Aorta (tissue), 5 donors: ENCODE data around the gene ZMYND11. TPM values are rescaled to one million over a fixed set of nuclear protein-coding genes. Genes with fewer than 3 reads are reported as not detected.
"Not testable (repeated sequence)": the region's sequence is repeated elsewhere in the genome, so short reads cannot be mapped to it uniquely, and the experiment has no call there.

ENCODE experiments used
- ATAC-seq: fragments of 200-7000 bp; cut with Tn5 transposase; one replicate; pipeline ENCODE4 v1.9.1; 2022; ENCODE audit warnings: moderate library complexity; ENCODE audit not compliant: low FRiP score
- DNase-seq, 2 donors: peaks; one replicate each; pipeline ENCODE4 v3.0.0-alpha.2; 2020
- H3K27ac ChIP-seq, 2 donors: one replicate each; pipeline ENCODE4 v1.5.1; 2013; ENCODE audit warnings: low read length in 2 of 2, mild to moderate bottlenecking in 2 of 2, moderate library complexity in 2 of 2, control low read depth in 1 of 2, inconsistent platforms in 1 of 2, low read depth in 1 of 2
- H3K27me3 ChIP-seq, 2 donors: one replicate each; pipeline ENCODE4 v1.6.1; 2013; ENCODE audit warnings: control low read depth in 1 of 2, low read length in 1 of 2, mild to moderate bottlenecking in 1 of 2, moderate library complexity in 1 of 2; ENCODE audit not compliant: insufficient read depth in 2 of 2, control insufficient read depth in 1 of 2
- H3K36me3 ChIP-seq, 2 donors: one replicate each; pipeline ENCODE4 v1.6.1; 2013; ENCODE audit warnings: control low read depth in 1 of 2, low read length in 1 of 2, mild to moderate bottlenecking in 1 of 2; ENCODE audit not compliant: insufficient read depth in 2 of 2, control insufficient read depth in 1 of 2
- H3K4me1 ChIP-seq, 2 donors: one replicate each; pipeline ENCODE4 v1.6.1; 2013; ENCODE audit warnings: low read length in 2 of 2, control low read depth in 1 of 2, mild to moderate bottlenecking in 1 of 2, moderate library complexity in 1 of 2; ENCODE audit not compliant: insufficient read depth in 2 of 2, control insufficient read depth in 1 of 2
- H3K4me3 ChIP-seq, 2 donors: one replicate each; pipeline ENCODE4 v1.5.1; 2013; ENCODE audit warnings: low read length in 2 of 2, control low read depth in 1 of 2, mild to moderate bottlenecking in 1 of 2
- H3K9me3 ChIP-seq: one replicate; pipeline ENCODE4 v1.6.1; 2013; ENCODE audit warnings: mild to moderate bottlenecking, low read length; ENCODE audit not compliant: control insufficient read depth
- WGBS, 2 donors: extraction: QIAGEN DNeasy Blood & Tissue Kit; methylation state at CpG; one replicate each; pipeline ENCODE4 v1.1.7; 2013; 5-methylcytosine and 5-hydroxymethylcytosine counted together
- intact Hi-C, 2 donors: fragments of 100-400 bp; cut with DNase I; formaldehyde crosslinking; loops; one replicate each; pipeline versions ENCODE4 v1.14.2 to v1.15.0; 2022
- polyA plus RNA-seq, 2 donors: library from polyadenylated mRNA; stranded (reverse); fragments of 200-250 nt; gene quantifications; one replicate each; pipeline ENCODE4 v1.2.3, GENCODE V29; 2013
- total RNA-seq, 2 donors: library from RNA; stranded (reverse); fragmentation: NEBNext Ultra II Directional; extraction: Animal tissue kit (Norgen Biotek cat#: 25700); gene quantifications; one replicate each; pipeline ENCODE4 v1.2.1, GENCODE V29; 2021
- donor health status: healthy with polysubstance abuse.
- donor health status: Bipolar disorder and iron deficiency.
- donor health status: DM: no; HTN: no; CAD: no.
- donor health status: DM: no; HTN: no; CAD: no.
- donor health status: DM: yes; HTN: yes; CAD: no.

Gene ZMYND11
- total and polyA plus RNA-seq, 4 donors: 54.7 to 79.7 (median 70.5) TPM

DNA sequence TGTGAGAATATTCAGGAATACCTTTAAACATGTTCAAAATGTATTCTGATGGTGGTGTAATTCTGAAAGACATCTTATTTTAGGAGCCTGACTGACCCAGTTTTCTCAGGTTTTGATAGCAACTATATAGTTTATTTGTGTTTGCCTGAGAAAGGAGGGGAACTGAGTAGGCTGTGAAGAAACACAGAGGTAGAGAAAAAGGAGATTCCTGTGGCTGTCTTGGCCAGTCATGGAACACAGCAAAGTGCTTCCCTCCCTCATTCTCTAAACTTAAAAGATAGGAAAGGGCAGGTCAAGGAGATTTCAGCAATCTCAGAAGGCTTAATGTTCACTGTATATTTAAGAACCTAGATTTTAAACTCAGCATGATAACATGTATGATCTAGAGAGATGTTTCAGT is 43.5 kb downstream of the ZMYND11 start:
- DNase-seq: no peak
- Histone ChIP-seq H3K36me3 (no peaks in the 10 kb centered on the region), H3K27ac (no peak overlapping the region), H3K4me1 (no peaks in the 10 kb centered on the region), H3K27me3 (no peaks in the 10 kb centered on the region), H3K4me3 (no peak overlapping the region), H3K9me3 (no peaks in the 10 kb centered on the region)
- ATAC-seq: no peak
- intact Hi-C loops: no loop called here

DNA sequence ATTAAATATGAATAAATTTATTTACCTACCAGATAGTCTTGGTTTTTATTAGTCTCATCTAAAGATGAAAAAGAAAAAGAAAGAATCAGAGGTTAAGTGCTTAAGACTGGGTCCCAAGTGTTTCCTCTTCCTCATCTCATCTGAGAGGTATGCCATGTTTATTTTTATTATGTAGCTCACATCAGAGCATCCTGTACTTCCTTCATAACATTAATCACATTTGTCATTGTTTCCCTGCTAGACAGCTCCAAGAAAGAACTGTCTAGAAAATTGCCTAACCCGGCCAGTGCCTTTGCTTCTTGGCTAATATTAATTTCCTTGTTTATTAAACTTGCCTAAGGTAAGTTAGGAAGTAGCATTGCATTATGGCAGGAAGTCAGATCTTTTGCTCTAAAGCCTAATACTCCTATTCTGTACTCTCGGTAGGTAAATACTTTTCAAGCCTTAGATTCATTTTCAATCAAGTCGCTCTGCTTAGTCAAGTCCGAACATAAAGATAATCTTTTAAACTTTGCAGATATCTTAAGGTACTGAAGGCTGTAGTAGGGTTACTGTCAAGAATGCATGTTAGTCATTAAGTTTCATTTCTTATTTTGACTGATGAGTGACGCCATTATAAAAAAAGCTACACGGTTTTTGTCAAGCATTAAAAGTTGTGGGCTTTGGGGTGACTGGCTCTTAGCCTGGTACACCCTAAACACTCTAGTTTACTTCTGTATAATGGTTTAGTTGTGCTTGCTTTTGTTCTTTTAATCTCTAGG is 47.4 kb downstream of the ZMYND11 start:
- Histone ChIP-seq H3K4me3 (no peak overlapping the region), H3K27me3 (no peaks in the 10 kb centered on the region), H3K9me3 (no peaks in the 10 kb centered on the region), H3K27ac (no peak overlapping the region), H3K4me1 (no peaks in the 10 kb centered on the region), H3K36me3 (no peaks in the 10 kb centered on the region)
- ATAC-seq (no peak), DNase-seq (no peak)
- intact Hi-C loops: no loop called here
- 69% methylated on average over 6 of the region's 6 CpGs for WGBS, 2 donors

DNA sequence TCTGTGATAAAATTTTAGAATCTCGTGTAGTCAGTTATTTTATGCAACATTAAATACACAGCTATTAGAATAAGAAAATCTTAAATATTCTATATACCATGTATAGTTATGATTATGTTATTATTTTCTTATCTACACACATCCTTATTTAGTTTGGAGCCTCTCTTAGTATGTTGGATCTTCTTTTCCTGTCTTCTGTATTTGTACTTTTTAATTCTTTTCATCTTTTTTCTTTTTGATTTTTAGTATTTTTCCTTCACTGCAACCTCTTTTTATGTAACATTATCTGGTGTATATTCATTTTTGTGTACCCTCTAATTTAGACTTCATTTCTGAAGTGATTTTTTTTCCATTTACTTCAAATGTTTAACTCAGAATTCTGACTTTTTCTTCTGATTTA is 48.9 kb downstream of the ZMYND11 start:
- ATAC-seq: no peak
- H3K9me3 ChIP-seq: no peaks in the 10 kb centered on the region
- intact Hi-C loops: no loop called here
- 94 to 95% methylated on average over 1 of the region's 1 CpG for WGBS, 2 donors
- no peak overlapping the region for H3K27ac ChIP-seq
- H3K4me1 ChIP-seq: peaks cover 0 to 4% of the 10 kb centered on the region in 2 donors
- H3K36me3 ChIP-seq: no peaks in the 10 kb centered on the region
- no peaks in the 10 kb centered on the region for H3K27me3 ChIP-seq
- no peak for DNase-seq
- no peak overlapping the region for H3K4me3 ChIP-seq

DNA sequence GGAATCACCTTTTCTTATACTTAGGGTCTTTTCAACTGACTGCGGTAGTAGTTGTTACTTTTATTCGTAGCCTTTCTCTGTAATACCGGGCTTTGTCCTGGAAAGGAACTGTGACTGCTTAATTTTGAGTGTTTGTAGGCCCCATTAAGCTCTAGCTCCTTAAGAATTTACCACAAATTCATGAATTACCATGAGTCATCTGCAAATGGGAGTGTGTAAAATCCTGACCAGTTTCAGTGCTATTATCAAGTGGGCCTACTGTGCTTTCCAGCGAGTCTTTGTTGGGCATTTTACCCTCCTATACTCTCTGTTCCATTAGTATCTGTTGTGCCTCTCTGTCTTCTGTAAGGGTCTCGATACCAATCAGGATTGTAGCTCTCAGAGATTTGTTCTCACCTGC is 49.7 kb downstream of the ZMYND11 start:
- ATAC-seq: no peak
- WGBS, 2 donors: 97 to 98% methylated on average over 5 of the region's 5 CpGs
- no peak overlapping the region for H3K27ac ChIP-seq
- intact Hi-C loops: no loop called here
- no peak overlapping the region for H3K4me3 ChIP-seq
- no peaks in the 10 kb centered on the region for H3K9me3 ChIP-seq
- no peaks in the 10 kb centered on the region for H3K36me3 ChIP-seq
- H3K4me1 ChIP-seq: peaks cover 0 to 4% of the 10 kb centered on the region in 2 donors
- no peaks in the 10 kb centered on the region for H3K27me3 ChIP-seq
- DNase-seq: no peak

DNA sequence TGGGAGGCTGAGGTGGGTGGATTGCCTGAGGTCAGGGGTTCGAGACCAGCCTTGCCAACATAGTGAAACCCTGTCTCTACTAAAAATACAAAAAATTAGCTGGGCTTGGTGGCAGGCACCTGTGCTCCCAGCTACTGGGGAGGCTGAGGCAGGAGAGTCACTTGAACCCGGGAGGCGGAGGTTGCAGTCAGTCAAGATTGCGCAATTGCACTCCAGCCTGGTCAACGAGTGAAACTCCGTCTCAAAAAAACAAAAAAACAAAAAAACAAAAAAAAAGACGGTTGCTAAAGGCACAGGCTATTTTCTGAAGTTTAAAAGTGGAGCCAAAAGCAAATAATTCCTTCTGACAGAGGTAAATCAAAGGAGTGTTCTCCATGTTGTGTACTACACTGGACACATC is 50.3 kb downstream of the ZMYND11 start:
- H3K4me3 ChIP-seq, H3K9me3 ChIP-seq, H3K4me1 ChIP-seq, H3K27ac ChIP-seq, DNase-seq, H3K27me3 ChIP-seq, ATAC-seq, intact Hi-C loops, H3K36me3 ChIP-seq: not testable (repeated sequence)
- 73 to 77% methylated on average over 7 of the region's 7 CpGs for WGBS, 2 donors

DNA sequence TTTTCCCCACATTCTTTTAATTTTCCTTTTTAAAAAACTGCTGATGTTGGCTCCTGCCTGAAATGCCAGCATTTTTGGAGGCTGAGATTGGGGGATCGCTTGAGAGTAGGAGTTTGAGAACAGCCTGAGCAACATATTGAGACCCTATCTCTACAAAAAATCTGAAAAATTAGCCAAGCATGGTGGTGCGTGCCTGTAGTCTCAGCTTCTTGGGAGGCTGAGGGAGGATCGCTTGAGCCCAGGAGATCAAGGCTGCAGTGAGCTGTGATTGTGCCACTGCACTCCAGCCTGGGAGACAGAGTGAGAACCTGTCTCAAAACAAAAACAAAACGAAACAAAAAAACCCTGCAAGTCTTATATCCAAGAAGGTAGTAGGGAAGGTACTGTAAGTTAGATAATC is 51.7 kb downstream of the ZMYND11 start:
- DNase-seq (no peak), ATAC-seq (no peak)
- 55 to 63% methylated on average over 4 of the region's 4 CpGs for WGBS, 2 donors
- Histone ChIP-seq H3K4me3 (no peak overlapping the region), H3K9me3 (no peaks in the 10 kb centered on the region), H3K36me3 (no peaks in the 10 kb centered on the region), H3K27me3 (no peaks in the 10 kb centered on the region), H3K27ac (no peak overlapping the region), H3K4me1 (peaks cover 0 to 7% of the 10 kb centered on the region in 2 donors)
- intact Hi-C loops: no loop called here

DNA sequence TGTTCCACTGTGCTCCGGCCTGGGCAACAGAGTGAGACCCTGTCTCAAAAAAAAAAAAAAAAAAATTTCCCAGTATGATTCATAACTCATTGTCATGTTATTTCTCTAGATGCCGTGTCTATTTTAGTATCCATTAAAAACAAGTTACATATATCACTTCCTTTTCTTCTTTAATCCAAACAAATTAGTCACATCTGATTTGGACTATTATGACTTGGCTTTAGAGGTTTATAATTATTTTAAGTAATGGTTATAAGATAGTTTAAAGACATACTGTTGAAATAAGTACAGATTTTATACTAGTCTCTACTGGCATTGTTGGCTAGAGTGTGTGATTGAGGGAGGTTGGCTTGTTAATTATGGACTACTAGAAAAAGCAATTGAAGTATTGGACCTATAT is 53.3 kb downstream of the ZMYND11 start:
- Histone ChIP-seq H3K9me3 (no peaks in the 10 kb centered on the region), H3K4me1 (peaks cover 0 to 9% of the 10 kb centered on the region in 2 donors), H3K27me3 (no peaks in the 10 kb centered on the region), H3K4me3 (no peak overlapping the region), H3K36me3 (no peaks in the 10 kb centered on the region), H3K27ac (peak overlapping the region in 1 of 2 donors; percentile 43)
- DNase-seq (no peak), ATAC-seq (no peak)
- 4 to 13% methylated on average over 2 of the region's 2 CpGs for WGBS, 2 donors
- intact Hi-C loops: no loop called here

DNA sequence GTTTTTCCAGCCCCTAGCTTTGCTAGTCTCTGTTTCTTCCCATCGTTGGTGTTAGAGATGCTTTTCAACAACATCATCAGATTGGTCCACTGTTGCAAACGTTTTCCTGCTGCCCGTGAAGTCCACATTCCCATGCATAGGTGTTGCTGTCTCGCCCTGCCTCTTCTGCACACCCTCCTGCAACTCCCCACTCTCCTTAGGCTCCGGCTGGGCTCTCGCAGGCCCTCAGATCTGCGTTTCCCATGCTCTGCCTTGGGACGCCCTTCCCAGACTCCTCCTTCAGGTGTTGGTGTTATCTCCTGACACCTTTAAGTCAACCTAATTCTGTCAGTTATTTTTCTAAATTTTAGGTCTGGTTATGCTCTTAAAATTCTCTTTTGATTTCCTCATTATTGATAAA is 55.0 kb downstream of the ZMYND11 start:
- Histone ChIP-seq H3K36me3 (no peaks in the 10 kb centered on the region), H3K4me3 (no peak overlapping the region), H3K27me3 (no peaks in the 10 kb centered on the region), H3K9me3 (no peaks in the 10 kb centered on the region), H3K4me1 (peaks cover 0 to 9% of the 10 kb centered on the region in 2 donors), H3K27ac (no peak overlapping the region)
- intact Hi-C loops: no loop called here
- DNase-seq (no peak), ATAC-seq (no peak)
- 87 to 91% methylated on average over 8 of the region's 8 CpGs for WGBS, 2 donors

DNA sequence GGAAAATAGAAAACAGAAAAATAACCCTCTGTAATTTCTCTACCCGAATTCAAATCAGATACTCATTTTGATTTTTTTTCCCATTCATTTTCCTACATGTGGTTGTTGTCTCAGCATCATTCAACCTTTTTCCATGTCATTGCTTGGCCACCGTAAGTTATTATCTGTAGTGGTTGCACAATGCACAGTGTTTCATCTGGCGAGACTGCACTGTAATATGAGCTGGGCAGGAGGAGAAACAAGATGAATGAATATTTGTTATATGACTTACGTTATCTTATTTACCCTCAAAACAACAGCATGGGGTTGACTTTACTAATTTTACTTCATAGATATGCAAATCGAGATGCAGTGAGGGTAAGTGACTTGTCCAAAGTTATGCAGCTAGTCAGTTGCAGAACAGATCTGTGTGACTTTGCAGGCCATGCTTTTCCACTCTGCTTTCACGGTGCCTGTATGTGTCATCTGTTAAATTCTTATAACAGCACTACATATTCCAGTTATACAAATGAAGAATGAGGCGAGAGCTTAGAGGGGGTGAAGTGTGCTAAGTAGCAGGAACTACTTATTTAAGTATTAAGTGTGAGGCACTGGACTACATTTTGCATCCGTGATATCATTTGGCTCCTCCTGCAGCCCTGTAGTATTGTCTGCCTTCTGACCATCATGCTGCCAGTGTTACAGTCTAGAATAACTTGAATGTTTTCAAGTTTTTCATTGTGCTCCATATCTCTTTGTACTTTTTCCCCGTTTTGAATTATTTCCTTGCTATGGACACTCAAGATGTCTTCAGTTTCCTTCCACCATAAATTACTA is 56.7 kb downstream of the ZMYND11 start:
- Histone ChIP-seq H3K27ac (no peak overlapping the region), H3K36me3 (no peaks in the 10 kb centered on the region), H3K4me1 (peaks cover 0 to 9% of the 10 kb centered on the region in 2 donors), H3K4me3 (no peak overlapping the region), H3K27me3 (no peaks in the 10 kb centered on the region), H3K9me3 (no peaks in the 10 kb centered on the region)
- DNase-seq (no peak), ATAC-seq (peak; percentile 71)
- intact Hi-C loops: no loop called here
- WGBS, 2 donors: 34 to 40% methylated on average over 9 of the region's 9 CpGs
